GM10847 (cell line): Measurements from ENCODE around the gene LRRC32.

Experiments used
- POLR2A ChIP-seq: IDR thresholded peaks from 2 replicates; pipeline ENCODE4 v1.6.1; 2011; ENCODE audit not compliant: insufficient read length; ENCODE audit errors: extremely low read depth

LRRC32 gene, protein sequence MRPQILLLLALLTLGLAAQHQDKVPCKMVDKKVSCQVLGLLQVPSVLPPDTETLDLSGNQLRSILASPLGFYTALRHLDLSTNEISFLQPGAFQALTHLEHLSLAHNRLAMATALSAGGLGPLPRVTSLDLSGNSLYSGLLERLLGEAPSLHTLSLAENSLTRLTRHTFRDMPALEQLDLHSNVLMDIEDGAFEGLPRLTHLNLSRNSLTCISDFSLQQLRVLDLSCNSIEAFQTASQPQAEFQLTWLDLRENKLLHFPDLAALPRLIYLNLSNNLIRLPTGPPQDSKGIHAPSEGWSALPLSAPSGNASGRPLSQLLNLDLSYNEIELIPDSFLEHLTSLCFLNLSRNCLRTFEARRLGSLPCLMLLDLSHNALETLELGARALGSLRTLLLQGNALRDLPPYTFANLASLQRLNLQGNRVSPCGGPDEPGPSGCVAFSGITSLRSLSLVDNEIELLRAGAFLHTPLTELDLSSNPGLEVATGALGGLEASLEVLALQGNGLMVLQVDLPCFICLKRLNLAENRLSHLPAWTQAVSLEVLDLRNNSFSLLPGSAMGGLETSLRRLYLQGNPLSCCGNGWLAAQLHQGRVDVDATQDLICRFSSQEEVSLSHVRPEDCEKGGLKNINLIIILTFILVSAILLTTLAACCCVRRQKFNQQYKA

DNA sequence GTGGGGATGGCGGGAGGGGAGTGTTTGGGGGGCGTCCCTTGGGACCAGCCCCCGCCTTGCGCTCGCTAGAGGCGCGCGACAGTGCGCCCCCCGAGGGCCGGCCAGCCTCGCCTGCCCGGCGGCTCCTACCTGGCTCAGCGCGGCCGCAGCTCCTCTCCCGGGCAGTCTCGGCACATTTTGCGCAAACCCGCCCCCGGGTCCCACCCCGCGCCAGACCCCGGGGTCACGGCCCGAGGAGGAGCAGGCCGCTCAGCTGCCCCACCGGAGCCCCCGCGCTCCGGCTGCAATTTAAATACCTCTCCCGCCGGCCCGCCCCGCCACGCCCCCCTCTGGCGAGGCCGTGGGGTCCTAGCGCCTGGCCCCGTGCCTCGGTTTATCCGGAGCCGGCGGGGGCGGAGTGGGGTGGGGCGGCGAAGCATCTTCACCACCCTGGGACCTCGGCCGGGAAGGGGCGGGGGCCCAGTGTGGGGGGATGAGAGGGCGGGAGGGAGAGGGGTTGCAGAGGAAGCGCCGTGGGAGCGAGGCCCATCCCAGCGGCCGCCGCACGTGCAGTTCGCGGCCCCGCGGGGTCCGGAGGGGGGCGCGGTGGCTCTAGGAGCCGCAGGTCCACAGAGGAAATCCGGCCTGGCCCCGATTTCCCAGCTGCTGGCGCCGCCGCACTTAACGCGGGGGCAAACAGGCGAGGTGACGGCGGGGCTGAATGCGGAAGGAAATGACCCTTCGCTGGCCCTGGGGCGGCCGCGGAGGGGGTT lies at the start of gene LRRC32:
LRRC32 (minus strand) TSS at position 263 of the 752 bp plus-strand sequence. CDS start 4,793 bp downstream, outside the sequence.
- no peak for TF ChIP-seq POLR2A

DNA sequence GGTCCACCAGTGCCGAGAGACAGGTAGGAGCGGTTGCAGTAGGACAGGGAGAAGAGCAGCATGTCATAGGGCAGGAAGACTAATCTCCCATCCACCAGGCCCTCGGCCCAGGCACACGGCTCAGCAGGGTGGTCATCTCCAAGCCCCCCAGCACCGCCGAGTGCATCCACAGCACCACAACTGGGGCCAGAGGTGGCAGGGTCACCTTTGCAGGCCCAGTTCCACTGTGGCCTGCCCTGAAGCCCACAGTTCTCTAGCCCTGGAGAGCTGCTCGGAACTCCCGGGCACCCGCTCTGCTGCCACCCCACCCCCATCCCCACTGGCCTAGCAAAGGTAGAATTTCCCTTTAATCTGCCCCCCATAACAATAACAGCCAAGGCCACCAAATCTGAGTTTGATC lies 49.1 kb upstream of the LRRC32 start:
- no peak for TF ChIP-seq POLR2A

DNA sequence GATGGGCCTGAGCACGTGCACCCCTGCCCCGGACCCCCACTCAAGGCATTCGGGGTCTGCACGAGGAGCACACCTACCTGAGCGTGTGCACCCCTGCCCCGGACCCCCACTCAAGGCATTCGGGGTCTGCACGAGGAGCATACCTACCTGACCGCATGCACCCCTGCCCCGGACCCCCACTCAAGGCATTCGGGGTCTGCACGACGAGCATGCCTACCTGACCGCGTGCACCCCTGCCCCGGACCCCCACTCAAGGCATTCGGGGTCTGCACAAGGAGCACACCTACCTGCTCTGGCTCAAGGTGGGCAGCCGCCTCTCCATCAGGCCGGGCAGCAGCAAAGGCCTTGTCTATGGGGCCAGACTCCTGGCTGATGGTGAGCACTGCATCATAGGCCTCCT lies 48.7 kb upstream of the LRRC32 start:
- no peak for TF ChIP-seq POLR2A

DNA sequence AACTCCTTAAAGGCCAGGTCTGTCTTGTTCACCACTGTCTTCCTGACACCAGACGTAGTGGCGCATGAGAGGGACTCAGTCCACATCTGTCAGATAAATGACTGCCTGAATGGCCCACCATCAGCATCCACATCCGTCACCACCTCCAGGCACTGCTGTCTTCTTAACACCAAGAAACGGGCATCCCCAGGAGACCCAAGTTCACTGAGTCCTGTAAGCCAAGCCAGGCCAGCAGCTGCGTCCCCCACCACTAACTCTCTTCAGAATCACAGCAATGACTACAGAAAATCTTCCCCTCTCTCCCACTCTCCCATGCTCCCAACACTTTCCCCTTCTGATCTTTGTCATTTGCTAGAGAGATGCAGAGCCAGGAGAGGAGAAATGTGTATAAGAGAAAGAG lies 47.3 kb upstream of the LRRC32 start:
- no peak for TF ChIP-seq POLR2A

DNA sequence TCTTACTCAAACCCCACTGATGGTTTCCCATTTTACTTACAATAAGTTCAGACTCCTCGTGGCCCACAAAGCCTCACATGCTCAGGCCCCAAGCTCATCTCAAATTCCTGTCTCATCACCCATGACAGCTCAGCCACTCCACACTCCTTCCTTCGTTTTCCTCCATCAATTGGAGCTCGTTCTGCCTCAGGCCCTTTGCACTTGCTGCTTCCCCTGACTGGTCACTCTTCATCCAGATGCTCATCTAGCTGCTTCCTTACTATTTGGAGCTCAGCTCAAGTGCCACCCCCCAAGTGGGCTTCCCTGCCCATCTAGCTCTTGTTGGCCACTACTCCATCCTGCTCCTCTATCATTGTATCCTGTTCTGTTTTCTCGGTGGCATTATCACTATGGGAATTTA lies 46.8 kb upstream of the LRRC32 start:
- no peak for TF ChIP-seq POLR2A

DNA sequence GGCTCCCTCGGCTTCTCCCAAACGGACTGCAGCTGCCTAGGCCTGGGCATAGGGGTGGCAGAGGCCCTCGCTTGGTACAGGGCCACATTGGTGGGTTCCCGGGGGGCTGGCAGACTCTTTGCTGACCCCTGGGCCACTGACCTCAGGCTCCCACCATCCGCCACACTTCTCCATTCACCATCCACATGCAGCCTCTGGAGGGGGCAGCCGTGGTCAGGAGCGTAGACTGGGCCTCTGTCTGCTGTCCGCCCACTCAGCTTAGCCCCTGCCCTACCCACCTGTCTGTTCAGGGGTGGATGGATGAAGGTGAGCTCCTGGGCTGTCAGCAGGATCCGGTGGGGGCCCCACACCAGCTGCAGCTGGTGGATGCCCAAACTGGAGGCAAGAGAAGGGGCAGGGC lies 45.7 kb upstream of the LRRC32 start:
- TF ChIP-seq POLR2A: no peak

DNA sequence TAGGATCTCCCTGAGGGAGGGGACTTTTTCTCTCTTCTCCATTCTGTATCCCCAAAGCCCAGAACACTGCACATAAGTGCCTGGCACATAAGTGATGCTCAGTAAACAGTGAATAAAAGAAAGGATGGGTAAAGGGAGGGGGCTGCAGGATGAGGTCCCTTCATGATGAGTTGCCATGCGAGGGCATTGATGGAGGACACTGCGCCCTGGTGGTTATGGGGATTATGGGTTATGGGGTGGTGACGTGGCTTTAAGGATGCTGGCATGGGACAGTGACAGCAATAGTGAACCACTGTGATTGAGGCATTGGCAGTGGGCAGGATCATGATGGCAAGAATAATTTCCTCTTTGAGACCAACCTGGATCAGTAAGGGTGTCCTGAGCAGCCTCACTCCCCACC lies 43.9 kb upstream of the LRRC32 start:
- no peak for TF ChIP-seq POLR2A

DNA sequence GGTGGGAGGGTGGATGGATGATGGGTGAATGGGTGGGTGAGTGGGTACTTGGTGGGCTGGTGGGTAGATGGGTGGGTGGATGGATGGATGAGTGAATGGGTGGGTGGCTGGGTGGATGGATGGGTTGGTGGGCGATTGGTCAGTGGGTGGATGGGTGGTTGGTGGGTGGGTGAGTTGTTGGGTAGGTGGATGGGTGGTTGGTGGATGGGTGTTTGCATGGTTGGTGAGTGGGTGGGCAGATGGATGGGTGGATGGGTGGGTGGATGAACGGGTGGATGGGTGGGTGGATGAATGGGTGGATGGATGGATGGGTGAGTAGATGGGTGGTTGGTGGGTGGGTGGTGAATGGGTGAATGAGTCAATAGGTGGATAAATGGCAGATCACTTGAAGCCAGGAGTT lies 43.0 kb upstream of the LRRC32 start:
- no peak for TF ChIP-seq POLR2A

DNA sequence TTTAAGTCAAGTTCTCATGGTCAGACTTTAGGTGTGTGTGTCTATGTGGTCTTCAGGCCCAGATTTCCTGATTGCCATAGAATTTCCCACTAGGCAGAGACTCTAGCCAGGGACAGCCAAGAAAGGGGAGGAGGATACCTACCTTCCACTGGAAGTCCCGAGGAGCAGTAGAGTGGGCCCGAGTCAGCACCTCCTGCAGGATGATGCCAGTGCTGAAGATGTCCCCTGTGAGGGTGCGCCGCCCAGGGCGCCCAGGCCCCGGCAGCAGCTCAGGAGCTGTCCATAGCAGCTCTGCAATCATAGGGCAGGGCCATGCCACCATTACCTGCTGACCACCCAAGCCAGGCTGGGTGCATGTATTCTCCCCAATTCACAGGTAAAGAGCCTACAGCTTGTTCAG lies 41.6 kb upstream of the LRRC32 start:
- TF ChIP-seq POLR2A: no peak

DNA sequence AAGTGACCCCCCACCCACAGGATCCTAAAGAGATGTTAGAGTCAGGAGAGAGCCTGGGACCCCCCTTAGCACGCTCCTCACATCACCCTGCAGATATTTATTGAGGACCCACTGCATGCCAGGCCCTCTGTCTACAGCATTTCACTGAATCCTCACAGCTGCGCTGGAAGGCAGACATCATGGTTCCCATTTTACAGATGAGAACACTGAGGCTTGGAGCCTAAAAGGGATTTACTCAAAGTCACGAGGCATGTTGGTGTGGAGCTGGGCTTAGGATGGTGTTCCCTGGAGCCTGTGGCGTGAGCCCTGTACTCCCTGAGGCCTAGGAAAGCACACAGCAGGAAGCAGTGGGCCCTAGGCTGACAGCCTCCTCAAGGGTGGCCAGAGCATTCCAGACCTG lies 39.2 kb upstream of the LRRC32 start:
- TF ChIP-seq POLR2A: no peak

DNA sequence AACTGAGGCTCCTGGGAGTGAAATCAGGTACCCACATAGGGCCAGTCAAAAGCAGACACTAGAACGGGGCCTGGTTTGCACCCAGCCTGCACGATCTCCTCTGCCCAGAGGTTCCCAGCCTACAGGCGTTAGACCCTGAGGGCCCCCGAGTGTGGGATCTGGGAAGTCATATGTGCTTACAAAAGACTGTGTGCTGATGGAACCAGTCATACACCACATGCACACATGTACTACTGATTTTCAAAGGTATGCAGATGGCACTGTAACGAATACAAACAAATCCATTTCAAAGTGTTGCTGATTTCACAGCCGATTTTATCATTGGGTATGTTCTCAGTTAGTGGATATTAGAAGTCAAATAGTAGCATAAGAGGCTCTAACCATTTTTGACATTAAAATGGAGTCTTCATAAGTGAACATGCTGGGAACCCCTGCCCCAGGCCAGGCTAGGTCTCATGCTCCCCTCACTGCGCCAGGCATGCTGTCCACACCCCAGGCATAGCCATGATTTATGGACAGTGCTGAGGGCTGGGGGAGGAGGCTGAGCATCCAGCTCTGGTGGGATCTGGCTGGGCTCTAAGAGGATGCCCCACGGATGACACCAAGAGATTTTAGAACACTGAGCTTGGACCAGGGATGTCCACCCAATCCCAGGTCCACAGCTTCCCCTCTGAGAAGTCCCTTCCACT lies 38.6 kb upstream of the LRRC32 start:
- TF ChIP-seq POLR2A: no peak

DNA sequence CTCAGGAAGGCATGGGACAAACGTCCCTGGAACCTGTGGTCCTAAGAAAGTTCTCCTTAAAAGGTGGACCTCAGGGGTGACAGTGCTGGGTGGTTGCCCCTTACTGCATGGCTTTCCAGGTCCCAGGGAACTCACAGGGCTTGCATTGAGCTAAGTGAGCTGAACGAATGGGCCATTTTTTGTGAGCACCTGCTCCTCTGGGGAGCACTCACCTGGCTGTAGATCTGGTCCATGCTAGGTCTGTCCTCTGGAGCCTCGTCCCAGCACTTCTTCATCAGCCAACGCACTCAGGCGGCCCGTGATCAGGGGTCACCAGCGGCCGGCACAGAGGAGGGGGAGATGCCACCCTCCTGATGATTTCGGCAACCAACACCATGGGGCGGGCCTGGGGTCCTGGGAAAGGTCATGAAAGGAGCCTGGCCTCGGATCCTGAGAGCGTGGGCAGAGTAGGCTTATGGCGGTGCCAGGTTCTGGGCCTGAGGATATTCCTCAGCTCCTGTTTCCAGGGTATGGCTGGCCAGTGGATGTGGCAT lies 36.8 kb upstream of the LRRC32 start:
- no peak for TF ChIP-seq POLR2A

DNA sequence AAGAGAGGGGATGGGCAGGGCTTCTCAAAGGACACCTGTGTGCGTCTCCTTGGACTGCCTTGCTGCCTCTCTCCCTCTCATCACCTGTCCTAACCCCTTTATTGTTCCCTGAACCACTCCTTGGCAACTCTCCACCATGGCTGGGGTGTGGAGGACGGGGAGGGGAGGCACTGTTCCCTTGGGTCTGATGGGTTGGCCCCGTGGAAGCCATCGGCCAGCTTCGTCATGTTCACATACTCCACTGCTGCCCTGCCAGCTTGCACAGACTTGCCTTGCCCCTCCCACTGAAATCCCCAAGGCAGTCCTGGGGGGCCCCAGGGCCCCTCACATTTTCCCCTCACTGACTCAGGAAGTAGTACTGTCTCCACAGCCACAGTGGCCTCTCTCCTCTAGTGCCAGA lies 36.1 kb upstream of the LRRC32 start:
- TF ChIP-seq POLR2A: no peak

DNA sequence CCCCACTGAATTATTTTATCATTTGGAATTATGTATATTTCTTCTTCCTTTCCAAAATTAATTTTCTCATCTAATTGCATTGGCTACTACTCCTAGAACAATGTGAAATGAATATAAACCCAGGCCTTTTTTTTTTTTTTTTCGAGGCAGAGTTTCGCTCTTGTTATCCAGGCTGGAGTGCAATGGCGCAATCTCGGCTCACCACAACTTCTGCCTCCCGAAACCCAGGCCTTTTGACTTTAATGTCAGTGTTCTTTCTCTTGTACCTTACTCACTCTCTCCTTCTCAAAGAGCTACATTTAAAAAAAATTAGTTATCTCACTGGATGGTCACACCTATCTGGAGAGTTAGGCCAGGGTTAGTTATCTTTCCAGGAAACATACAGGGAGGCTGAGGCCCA lies 35.3 kb upstream of the LRRC32 start:
- no peak for TF ChIP-seq POLR2A
